COLO829 (cell line): ENCODE measurements around the gene BTBD17.
"Not testable (repeated sequence)": the region's sequence is repeated elsewhere in the genome, so short reads cannot be mapped to it uniquely, and the experiment has no call there.

Source experiments
- DNase-seq: peaks from one replicate; pipeline ENCODE4 v3.0.0; 2012; ENCODE audit warnings: low spot score

The BTBD17 gene, protein sequence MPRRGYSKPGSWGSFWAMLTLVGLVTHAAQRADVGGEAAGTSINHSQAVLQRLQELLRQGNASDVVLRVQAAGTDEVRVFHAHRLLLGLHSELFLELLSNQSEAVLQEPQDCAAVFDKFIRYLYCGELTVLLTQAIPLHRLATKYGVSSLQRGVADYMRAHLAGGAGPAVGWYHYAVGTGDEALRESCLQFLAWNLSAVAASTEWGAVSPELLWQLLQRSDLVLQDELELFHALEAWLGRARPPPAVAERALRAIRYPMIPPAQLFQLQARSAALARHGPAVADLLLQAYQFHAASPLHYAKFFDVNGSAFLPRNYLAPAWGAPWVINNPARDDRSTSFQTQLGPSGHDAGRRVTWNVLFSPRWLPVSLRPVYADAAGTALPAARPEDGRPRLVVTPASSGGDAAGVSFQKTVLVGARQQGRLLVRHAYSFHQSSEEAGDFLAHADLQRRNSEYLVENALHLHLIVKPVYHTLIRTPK

DNA sequence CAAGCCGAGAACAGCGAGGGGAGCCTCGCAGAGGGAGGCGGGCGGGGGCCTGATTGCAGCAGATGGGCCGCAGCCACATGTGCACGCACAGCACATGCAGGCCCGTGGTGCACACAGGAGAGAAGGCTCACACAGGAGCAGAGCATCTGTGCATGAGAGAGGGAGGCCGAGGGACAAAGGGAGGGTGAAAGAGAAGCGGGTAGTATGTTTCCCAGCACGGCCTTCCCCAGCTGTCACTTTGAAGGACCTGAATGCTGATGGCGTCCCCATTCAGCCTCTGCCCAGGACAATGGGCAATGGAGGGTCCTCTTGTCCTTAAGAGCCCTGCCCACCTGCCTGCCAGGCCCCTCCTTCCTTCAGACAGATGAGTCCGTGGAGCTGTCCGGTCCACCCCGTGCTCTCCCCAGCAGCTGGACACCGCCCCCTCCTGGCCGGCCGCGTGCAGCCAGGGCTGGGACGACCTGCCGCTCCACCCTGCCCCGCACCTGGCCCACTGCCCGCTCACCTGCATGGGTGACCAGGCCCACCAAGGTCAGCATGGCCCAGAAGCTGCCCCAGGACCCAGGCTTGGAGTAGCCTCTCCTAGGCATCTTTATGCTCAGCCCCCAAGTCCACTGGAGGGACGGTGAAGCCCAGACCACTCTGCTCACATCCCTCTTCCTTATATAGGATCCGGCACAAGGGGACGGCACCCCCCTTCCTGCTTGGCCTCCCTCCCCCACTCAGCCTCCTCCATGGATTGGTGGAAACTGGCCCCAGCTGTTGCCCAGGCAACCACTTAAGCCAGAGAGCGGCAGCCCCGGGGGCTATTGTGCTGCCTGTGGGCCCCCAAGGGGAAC, at the start of gene BTBD17:
TSS of gene BTBD17 (minus strand) at position 639 of the 839 bp plus-strand sequence. CDS start at position 590, 49 bp downstream.
- no peak for DNase-seq

DNA sequence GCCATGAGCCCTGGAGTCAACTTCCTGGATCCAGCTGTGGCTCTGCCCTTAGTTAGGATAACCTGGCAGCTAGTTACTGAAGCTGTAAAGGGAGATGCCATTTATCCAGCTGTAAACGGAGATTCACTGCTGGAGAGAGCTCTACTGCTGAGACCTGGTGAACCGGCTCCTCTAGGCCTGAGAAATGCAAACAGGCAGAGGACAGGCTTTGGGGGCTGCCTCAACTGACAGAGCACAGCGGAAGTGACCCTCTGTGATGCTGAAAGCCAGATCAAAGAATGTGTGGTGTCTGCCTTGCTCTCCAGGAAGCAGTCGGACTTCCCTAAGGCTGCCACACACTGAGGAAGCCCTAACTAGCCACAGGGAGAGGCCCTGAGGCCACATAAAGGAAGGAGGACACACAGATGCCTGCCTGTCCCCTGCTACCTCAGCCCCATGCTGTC, 48.4 kb upstream of the BTBD17 start:
- DNase-seq = no peak

DNA sequence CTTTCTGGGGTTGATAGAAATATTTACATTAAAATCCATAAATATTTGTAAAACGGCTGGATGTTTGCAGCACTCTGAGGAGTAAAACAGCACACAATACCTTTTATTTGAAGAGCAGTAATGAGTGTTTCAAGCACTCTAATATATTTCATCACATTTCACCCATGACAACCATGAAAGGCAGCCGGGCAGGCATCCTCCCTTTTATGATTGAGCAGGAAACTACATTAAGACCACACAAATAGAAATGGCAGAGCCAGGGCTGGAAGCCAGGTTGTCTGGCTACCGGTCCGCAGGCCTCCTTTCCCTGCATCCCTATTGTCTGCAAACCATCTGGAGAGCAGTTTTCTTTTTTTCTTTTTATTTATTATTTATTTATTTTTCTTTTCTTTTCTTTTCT, 47.1 kb upstream of the BTBD17 start:
- DNase-seq = no peak

DNA sequence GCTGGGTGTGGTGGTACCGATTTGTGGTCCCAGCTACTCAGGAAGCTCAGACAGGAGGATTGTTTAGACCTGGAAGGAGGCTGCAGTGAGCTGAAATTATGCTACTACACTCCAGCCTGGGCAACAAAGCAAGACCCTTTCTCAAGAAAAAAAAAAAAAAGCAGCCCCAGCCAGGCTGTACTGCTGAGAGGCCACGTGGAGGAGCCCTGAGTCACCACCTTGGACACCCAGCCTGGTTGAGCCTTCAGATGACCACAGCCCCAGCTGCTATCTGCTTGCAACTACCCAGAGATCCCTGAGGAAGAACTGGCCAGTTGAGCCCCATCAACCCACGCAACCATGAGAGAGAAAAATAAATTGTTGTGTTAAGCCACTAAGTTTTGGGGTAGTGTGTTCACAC, 46.6 kb upstream of the BTBD17 start:
- no peak for DNase-seq

DNA sequence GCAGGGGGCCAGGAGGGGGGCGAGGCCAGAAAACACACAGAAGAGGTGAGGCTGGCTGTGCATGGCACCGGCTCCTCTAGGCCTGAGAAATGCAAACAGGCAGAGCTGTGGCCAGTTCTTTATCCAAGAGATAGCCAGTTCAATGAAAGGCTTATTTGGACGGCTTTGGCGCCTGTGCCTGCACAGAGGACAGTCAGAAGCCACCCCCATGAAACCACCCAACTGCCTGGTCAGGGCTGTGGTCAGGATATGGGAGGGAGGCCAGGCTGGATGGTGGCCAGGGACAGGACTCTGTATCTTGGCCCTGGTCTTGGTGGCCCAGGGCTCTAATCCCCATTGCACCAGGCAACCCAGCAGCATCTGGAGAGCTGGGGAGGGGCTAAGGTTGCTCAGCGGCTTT, 45.7 kb upstream of the BTBD17 start:
- DNase-seq = no peak

DNA sequence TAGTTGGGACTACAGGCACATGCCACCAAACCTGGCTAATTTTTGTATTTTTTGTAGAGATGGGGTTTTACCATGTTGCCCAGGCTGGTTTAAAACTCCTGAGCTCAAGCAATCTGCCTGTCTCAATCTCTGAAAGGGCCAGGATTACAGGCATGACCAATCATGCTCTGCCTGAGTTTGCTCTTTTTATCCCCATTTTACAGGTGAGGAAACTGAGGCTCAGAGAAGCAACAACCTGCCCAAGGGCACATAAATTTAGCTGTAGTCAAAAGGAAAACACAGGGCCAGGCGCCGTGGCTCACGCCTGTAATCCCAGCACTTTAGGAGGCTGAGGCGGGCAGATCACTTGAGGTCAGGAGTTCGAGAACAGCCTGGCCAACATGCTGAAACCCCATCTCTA, 43.6 kb upstream of the BTBD17 start:
- not testable (repeated sequence) for DNase-seq

DNA sequence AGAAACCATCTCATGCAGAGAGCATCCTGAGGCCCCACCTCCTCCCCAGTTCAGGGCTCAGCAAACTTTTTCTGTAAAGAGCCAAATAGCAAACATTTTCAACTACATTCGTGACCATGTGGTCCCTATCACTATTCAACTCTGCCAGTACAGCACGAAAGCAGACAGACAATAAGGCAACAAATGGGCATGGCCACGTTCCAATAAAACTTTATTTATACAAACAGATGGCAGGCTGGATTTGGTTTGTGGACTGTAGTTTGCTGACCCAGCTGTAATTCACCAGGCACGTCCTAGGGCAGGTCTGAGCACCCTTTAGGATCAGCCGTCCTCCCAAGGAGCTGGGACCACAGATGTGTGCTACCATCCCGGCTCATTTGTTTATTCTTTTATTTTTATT, 43.1 kb upstream of the BTBD17 start:
- no peak for DNase-seq

DNA sequence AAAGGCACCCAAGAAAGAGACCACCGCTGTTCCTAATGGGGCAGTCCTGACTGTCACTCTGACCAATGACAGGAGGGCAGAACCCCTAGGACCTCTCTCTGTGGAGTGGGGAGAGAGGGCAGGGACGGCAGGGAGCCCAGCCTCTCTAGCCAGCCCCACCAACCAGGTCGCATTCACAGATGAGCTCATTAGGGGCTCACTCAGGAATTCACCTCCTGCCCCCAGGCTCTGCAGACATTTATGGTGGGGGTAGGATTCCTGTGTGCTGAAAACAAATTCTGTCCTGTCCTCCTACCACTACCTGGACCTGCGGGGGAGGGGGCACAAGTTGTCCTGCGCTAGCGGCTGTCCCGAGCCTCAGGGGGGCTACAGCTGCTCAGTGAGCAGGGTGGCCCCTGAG, 42.5 kb upstream of the BTBD17 start:
- no peak for DNase-seq

DNA sequence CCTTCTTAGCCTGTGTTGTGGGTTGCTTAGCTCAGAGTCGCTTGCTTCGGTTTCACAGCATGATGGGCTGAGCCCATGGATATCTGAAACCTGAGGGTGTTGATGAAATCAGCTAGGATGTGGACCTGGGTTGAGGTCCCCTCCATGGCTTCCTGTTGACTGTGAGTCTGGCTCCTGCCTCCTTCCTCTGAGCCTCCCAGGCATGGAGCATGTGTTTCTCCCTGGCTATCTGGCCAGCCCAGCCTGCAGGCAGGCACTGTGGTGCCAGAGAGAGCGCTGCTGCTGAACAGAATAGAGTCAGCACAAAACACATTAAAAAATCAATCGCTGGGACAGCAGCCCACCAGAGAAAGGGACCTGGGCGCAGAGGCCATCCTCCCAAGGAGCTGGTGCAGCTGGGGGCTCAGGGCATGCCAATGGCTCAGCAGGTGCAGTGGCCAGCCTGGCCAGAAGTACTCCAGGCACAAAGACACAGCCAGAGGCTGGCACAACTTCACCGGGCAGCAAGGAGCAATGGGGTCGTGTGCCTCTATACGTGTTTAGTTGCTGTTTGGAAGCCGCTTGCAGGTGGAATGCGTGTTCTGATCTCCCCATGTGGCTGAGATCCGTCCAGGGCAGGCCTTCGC, 42.0 kb upstream of the BTBD17 start:
- DNase-seq = no peak

DNA sequence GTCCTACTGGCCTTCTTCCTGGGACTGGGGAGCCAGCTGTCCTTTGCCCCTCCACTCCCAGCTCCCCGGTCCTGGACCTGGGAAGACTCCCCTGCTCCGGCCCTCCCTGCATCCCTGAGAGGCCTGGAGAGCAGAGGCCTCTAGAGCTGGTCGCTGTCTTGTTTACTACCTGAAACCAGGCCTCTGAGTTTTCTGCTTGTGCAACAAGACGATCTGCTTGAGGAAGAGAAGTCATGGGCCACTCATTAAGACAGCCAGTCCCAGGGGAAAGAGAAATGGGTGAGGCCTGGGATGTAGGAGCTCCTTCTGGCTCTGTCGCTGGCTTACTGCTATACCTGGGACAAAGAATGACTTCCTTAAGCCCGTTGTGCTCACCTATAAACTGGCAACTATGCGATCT, 40.4 kb upstream of the BTBD17 start:
- DNase-seq = no peak

DNA sequence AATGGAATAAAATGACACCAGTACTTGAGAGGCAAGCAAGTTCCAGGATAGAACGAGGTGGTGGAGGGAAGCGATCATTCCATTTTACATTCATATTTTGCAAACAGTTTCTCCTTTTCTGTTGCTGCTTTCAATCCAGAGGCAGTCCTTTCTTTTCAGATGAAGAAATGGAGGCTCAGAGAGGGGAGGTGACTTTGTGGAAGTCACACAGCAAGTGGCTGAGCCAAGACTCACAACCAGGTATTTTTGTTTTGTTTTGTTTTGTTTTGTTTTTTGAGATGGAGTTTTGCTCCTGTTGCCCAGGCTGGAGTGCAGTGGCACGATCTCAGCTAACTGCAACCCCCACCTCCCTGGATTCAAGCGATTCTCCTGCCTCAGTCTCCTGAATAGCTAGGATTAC, 34.9 kb upstream of the BTBD17 start:
- DNase-seq = no peak

DNA sequence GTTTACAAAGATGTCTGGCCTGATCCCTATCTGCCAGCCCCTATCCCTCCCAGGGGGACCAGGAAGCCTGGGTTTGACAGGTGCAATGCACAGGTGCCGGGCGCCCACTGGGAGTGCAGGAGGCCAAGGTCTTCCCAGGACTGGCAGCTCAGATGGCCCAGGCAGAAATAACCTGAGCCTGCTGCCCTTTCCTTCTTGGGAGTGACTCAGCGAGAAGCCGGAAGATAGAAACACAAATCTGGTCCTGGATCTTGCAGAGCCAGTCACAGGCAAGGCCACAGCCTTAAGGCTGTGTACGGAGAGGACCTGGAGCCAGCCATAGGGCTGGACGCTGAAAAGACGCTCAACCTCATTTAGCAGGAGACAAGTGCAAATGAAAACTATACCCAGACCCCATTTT, 33.3 kb upstream of the BTBD17 start:
- DNase-seq = no peak

DNA sequence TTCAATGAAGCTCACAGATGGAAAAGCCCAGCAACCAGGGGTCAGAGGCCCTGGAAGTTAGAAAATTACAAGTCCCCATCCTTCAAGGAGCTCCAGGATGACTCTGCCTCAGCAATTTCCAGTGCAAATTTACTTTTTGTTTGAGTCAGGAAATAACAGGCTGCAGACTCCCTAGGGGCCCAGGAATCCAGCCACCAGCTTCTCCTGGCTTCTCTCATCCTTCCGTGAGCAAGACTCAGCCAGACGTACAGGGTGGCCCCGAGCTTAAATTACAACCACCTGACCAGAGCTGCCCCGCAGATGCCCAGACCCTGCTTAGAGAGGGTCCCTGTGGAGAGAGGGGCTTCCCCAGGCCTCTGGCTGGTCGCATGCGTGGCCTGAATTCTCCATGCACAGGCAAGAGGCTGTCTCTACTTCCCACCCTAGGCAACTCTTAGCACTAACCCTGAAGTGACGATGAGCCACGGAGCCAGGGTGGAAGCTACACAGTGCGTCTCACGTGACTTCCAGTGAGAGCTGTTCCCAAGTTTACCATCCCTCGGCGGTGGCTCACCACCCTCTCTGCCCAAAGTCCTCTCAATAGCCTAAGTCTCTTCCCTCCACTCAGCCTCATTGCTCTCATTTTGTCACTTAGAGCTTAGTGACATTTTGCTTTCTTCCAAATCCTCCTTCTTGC, 32.7 kb upstream of the BTBD17 start:
- no peak for DNase-seq

DNA sequence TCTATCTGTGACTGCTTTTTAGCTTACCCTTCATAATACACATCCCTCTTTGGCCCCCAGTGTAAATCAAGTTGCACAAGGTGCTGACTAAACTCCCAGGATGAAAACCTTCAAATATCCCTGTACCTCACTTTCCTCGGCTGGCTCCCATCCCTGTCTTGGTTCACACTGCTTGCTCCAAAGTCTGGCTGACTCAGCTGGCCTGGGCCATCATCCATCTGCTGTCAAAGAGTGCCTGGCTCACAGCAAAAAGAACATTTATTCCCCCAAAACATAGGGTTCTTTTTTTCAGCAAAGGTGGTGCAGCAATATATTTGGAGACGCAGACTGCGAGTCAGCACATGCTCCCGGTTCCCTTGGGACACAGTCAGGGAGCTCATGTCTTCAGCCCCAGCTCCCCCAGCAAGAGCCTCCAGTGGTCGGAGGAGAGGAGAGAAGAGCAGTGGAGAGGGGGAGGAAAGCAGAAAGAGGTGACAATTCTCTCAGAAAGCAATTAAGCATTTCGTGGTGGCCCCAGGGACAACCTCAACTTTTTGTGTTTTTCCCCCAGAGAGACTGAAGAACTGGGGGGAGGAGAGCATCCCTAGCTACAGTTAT, 31.8 kb upstream of the BTBD17 start:
- DNase-seq = no peak

DNA sequence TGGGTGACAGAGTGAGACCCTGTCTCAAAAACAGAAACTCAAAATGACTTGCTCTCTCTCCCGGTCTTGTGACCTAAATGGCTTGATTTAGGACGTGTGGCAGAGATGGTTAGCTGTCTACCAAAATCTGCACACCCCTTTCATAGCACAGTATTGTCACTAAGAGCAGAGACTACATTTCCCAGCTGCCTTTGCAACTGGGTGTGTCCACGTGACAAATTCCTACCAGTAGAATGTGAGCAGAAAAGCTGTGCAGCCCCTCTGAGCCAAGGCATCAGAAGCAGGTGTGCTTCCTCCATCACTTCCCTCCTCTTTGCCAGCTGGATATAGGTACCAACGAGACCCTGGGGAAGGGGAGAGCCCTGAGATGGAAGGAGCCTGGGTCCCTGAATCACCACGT, 31.2 kb upstream of the BTBD17 start:
- no peak for DNase-seq

DNA sequence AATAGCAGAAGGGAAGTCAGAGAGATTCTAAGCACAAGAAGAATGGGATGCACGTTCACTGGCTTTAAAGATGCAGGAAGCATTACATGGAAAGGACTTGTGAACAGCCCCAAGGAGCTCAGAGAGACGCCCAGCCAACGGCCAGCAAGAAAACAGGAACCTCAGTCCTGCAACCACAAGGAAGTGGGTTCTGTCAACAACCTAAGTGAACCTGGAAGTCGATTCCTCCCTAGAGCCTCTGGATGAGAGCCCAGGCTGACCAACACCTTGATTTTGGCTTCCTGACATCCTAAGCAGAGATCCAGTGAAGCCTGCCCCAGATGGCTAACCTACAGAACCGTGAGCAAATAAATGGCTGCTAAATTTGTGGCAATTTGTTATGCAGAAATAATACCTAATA, 30.1 kb upstream of the BTBD17 start:
- DNase-seq = no peak

DNA sequence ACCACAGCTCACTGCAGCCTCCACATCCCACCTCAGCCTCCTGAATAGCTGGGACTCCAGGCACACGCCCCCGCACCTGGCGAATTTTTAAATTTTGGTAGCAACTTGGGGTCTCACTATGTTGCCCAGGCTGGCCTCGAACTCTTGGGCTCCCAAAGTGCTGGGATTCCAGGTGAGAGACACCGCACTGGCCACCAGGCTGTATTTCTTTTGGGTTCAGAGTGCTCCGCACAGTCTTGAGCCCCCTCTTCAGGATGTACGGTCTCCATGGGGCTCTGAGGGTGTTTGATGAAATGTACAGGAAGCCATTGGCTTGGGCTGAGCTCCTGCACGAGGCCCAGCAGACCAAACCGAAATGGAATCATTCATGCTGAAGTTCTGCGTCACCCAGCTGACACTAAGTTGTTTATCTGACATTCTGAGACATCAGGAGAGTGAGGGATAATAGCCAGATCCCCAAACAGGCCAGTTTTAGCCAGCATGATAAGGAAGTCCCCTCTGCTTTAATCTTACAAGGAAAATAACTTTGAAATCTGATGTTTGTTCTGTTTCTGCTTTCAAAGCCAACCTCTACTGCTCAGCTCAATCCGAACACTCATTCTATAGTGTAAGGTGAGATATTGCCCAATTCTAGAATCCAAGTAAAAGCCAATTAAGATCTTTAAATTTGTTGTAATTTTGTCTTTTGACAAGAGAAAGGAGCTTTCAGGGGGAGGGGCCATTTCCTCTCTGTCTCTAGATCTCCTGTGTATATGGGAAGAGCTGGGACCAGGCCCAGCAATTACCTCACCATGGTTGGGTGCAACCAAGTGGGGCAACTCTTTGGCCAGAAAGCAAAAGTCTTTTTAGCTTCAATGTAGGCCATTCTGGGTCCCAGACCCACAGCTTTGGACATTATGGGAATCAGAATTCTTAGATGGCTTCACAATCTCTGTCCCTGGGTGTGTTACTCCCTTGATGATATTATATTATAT, 29.3 kb upstream of the BTBD17 start:
- no peak for DNase-seq

DNA sequence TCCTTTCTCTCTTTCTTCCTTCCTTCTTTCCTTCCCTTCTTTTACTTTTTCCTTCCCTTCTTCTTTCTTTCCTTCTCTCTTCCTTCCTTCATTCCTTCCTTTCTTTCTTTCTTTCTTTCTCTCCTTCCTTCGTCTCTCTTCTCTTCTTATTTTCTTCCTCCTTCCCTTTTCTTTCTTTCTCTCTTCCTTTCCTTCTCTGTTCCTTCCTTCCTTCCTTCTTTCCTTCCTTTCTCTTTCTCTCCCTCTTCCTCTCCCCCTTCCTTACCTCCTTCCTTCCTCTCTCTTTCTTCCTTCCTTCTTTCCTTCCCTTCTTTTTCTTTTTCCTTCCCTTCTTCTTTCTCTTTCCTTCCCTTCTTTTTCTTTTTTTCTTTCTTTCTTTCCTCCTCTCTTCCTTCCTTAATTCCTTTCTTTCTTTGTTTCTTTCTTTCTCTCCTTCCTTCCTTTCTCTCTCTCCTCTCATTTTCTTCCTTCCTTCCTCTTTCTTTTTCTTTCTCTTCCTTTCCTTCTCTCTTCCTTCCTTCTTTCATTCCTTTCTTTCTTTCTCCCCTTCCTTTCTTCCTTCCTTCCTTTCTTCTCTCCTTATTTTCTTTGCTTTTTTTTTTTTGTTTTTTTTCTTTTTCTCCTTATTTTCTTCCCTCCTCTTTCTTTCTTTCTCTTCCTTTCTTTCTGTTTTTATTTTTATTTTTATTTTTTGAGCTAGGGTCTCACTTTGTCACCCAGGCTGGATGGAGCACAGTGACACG, 28.4 kb upstream of the BTBD17 start:
- DNase-seq = no peak

DNA sequence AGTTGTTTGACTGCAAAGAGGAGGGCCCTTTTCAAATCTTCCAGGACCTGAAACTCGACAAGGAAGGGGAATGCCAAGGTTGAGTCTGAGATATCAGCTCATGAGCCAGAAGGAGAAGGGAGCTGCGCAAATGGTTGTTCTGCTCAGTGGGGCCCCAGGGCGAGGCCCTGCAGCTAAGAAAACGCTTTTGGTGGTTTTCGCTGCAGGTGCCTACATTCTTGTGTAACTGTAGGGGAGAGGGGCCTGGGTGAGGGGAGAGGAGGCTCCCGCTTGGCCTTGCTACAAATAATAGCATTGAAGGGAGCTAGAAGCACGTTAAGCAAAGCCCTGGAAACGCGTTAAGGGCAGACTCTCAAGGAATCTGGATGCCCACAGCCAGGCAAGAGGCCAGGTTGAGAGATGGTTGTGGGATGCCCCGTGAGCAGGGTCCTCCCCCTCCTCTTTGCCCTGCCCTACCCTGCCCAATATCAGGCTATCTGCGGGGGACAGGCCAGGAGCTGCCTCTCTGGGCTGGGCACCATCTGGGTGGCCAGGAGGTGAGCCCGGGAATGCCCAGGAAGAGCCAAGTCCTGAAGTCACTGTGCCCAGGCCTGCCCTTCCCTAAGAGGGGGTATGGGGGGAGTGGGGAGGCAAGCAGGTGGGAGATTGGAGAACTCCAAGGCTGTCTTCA, 27.6 kb upstream of the BTBD17 start:
- DNase-seq = no peak
